Measurements from ENCODE around the gene TTC39A. TPM values are rescaled to one million over a fixed set of nuclear protein-coding genes. Genes with fewer than 3 reads are reported as not detected.

TTC39A gene
- total and polyA plus RNA-seq, 4 donors: 16.6 to 46.8 (median 28.5) TPM

- no peaks in the 10 kb centered on the region for H3K27me3 ChIP-seq (ENCODE audit: control insufficient read depth in 3 of 3, insufficient read depth in 3 of 3, low read length in 2 of 3)
- H3K9me3 ChIP-seq (ENCODE audit: control insufficient read depth in 4 of 4, insufficient read depth in 3 of 4, low read length in 3 of 4): no peaks in the 10 kb centered on the region
- peaks cover 0 to 13% (median 0%) of the 10 kb centered on the region in 4 donors for H3K36me3 ChIP-seq (ENCODE audit: control insufficient read depth in 4 of 4, insufficient read depth in 4 of 4, low read length in 4 of 4)
- ATAC-seq (ENCODE audit: insufficient read depth, low FRiP score): no peak
- H3K4me3 ChIP-seq: no peak overlapping the region
- no peak overlapping the region for H3K9ac ChIP-seq (ENCODE audit: insufficient read depth in 1 of 2, low read length in 2 of 2)
- no peak for TF ChIP-seq CTCF (IDR thresholded peaks at IDR 0.05; ENCODE audit: control extremely low read depth, extremely low read depth)
- 92 to 95% methylated on average over 8 of the region's 8 CpGs for WGBS, 2 donors
- peaks cover 0 to 11% (median 4%) of the 10 kb centered on the region in 5 donors for H3K4me1 ChIP-seq (ENCODE audit: control insufficient read depth in 5 of 5, insufficient read depth in 5 of 5, low read length in 5 of 5)
- no peak overlapping the region for H3K27ac ChIP-seq (ENCODE audit: low read depth in 1 of 2, low read length in 1 of 2)
- DNase-seq: no peak
Observed at GRCh38 chr1:51287966-51288365, 42.4 kb downstream of the TTC39A start.

GRCh38 chr1:51285055-51285454 lies 45.3 kb downstream of the TTC39A start:
- peaks cover 0 to 11% (median 4%) of the 10 kb centered on the region in 5 donors for H3K4me1 ChIP-seq (ENCODE audit: control insufficient read depth in 5 of 5, insufficient read depth in 5 of 5, low read length in 5 of 5)
- DNase-seq (no peak), ATAC-seq (ENCODE audit: insufficient read depth, low FRiP score) (no peak)
- no peak overlapping the region for H3K4me3 ChIP-seq
- 80 to 82% methylated on average over 1 of the region's 1 CpG for WGBS, 2 donors
- no peak overlapping the region for H3K27ac ChIP-seq (ENCODE audit: low read depth in 1 of 2, low read length in 1 of 2)
- H3K27me3 ChIP-seq (ENCODE audit: control insufficient read depth in 3 of 3, insufficient read depth in 3 of 3, low read length in 2 of 3): no peaks in the 10 kb centered on the region
- H3K9me3 ChIP-seq (ENCODE audit: control insufficient read depth in 4 of 4, insufficient read depth in 3 of 4, low read length in 3 of 4): no peaks in the 10 kb centered on the region
- TF ChIP-seq CTCF (IDR thresholded peaks at IDR 0.05; ENCODE audit: control extremely low read depth, extremely low read depth): no peak
- peaks cover 0 to 13% (median 0%) of the 10 kb centered on the region in 4 donors for H3K36me3 ChIP-seq (ENCODE audit: control insufficient read depth in 4 of 4, insufficient read depth in 4 of 4, low read length in 4 of 4)
- H3K9ac ChIP-seq (ENCODE audit: insufficient read depth in 1 of 2, low read length in 2 of 2): no peak overlapping the region

GRCh38 chr1:51284487-51284954 lies 45.8 kb downstream of the TTC39A start:
- Histone ChIP-seq H3K27ac (ENCODE audit: low read depth in 1 of 2, low read length in 1 of 2) (no peak overlapping the region), H3K9ac (ENCODE audit: insufficient read depth in 1 of 2, low read length in 2 of 2) (no peak overlapping the region), H3K4me3 (no peak overlapping the region), H3K9me3 (ENCODE audit: control insufficient read depth in 4 of 4, insufficient read depth in 3 of 4, low read length in 3 of 4) (no peaks in the 10 kb centered on the region), H3K27me3 (ENCODE audit: control insufficient read depth in 3 of 3, insufficient read depth in 3 of 3, low read length in 2 of 3) (no peaks in the 10 kb centered on the region), H3K36me3 (ENCODE audit: control insufficient read depth in 4 of 4, insufficient read depth in 4 of 4, low read length in 4 of 4) (peaks cover 0 to 11% (median 0%) of the 10 kb centered on the region in 4 donors), H3K4me1 (ENCODE audit: control insufficient read depth in 5 of 5, insufficient read depth in 5 of 5, low read length in 5 of 5) (peaks cover 0 to 11% (median 4%) of the 10 kb centered on the region in 5 donors)
- TF ChIP-seq CTCF (IDR thresholded peaks at IDR 0.05; ENCODE audit: control extremely low read depth, extremely low read depth): no peak
- ATAC-seq (ENCODE audit: insufficient read depth, low FRiP score) (peak; percentile 32), DNase-seq (peak; percentile 73 to 89 (median 78))

- ATAC-seq (ENCODE audit: insufficient read depth, low FRiP score): no peak
- no peak for TF ChIP-seq CTCF (IDR thresholded peaks at IDR 0.05; ENCODE audit: control extremely low read depth, extremely low read depth)
Observed at GRCh38 chr1:51283979-51284378, 46.4 kb downstream of the TTC39A start.

More at GRCh38 chr1:51283979-51284378, 46.4 kb downstream of the TTC39A start:
- Histone ChIP-seq H3K27ac (ENCODE audit: low read depth in 1 of 2, low read length in 1 of 2) (no peak overlapping the region), H3K4me1 (ENCODE audit: control insufficient read depth in 5 of 5, insufficient read depth in 5 of 5, low read length in 5 of 5) (peaks cover 0 to 11% (median 4%) of the 10 kb centered on the region in 5 donors), H3K9ac (ENCODE audit: insufficient read depth in 1 of 2, low read length in 2 of 2) (no peak overlapping the region), H3K36me3 (ENCODE audit: control insufficient read depth in 4 of 4, insufficient read depth in 4 of 4, low read length in 4 of 4) (peaks cover 0 to 8% (median 0%) of the 10 kb centered on the region in 4 donors), H3K9me3 (ENCODE audit: control insufficient read depth in 4 of 4, insufficient read depth in 3 of 4, low read length in 3 of 4) (no peaks in the 10 kb centered on the region), H3K4me3 (no peak overlapping the region), H3K27me3 (ENCODE audit: control insufficient read depth in 3 of 3, insufficient read depth in 3 of 3, low read length in 2 of 3) (no peaks in the 10 kb centered on the region)
- peak in 2 of 3 donors; percentile 24 to 42 for DNase-seq
- 71 to 83% methylated on average over 5 of the region's 5 CpGs for WGBS, 2 donors
